HK-2 (cell line): ENCODE results near the gene MBP.
A peak's percentile ranks its signal among the peaks of the same experiment; 100 is the strongest.

ENCODE experiments used
- DNase-seq: peaks from one replicate; pipeline ENCODE4 v3.0.0-alpha.2; 2018; ENCODE audit not compliant: unreplicated experiment

The MBP gene

GRCh38 chr18:77082316-77082955, 50.1 kb downstream of the MBP start:
- no peak for DNase-seq

- no peak for DNase-seq
Observed at GRCh38 chr18:77081390-77081778, 51.2 kb downstream of the MBP start.

- DNase-seq: no peak
Observed at GRCh38 chr18:77079954-77080682, 52.5 kb downstream of the MBP start.

- DNase-seq: no peak
Observed at GRCh38 chr18:77079088-77079487, 53.5 kb downstream of the MBP start.

- no peak for DNase-seq
Observed at GRCh38 chr18:77078690-77079070, 53.9 kb downstream of the MBP start.

GRCh38 chr18:77077941-77078689, 54.5 kb downstream of the MBP start:
- no peak for DNase-seq

- DNase-seq: no peak
Observed at GRCh38 chr18:77077401-77077800, 55.2 kb downstream of the MBP start.

- DNase-seq: no peak
Observed at GRCh38 chr18:77076111-77076510, 56.5 kb downstream of the MBP start.

GRCh38 chr18:77074431-77074830, 58.2 kb downstream of the MBP start:
- DNase-seq: no peak

- no peak for DNase-seq
Observed at GRCh38 chr18:77073336-77074093, 59.1 kb downstream of the MBP start.

- DNase-seq: no peak
Observed at GRCh38 chr18:77072566-77072965, 60.0 kb downstream of the MBP start.

- DNase-seq: no peak
Observed at GRCh38 chr18:77071711-77072292, 60.8 kb downstream of the MBP start.

GRCh38 chr18:77071061-77071460, 61.5 kb downstream of the MBP start:
- DNase-seq: no peak

GRCh38 chr18:77070627-77071026, 62.0 kb downstream of the MBP start:
- no peak for DNase-seq

GRCh38 chr18:77069931-77070330, 62.7 kb downstream of the MBP start:
- no peak for DNase-seq

- no peak for DNase-seq
Observed at GRCh38 chr18:77069482-77069881, 63.1 kb downstream of the MBP start.

- no peak for DNase-seq
Observed at GRCh38 chr18:77068321-77069312, 64.0 kb downstream of the MBP start.

GRCh38 chr18:77067291-77068061, 65.1 kb downstream of the MBP start:
- DNase-seq: peak; percentile 60

- DNase-seq: no peak
Observed at GRCh38 chr18:77066689-77067088, 65.9 kb downstream of the MBP start.

GRCh38 chr18:77066101-77066500, 66.5 kb downstream of the MBP start:
- no peak for DNase-seq
